HG02970 (cell line): ENCODE results near the gene GPA33.

Experiments
- ATAC-seq: cut with Tn5 transposase; IDR thresholded peaks from one replicate; pipeline ENCODE4 v1.9.1; 2021; ENCODE audit warnings: mild to moderate bottlenecking, moderate library complexity, moderate number of reproducible peaks; ENCODE audit not compliant: unreplicated experiment, low FRiP score

Gene GPA33, protein sequence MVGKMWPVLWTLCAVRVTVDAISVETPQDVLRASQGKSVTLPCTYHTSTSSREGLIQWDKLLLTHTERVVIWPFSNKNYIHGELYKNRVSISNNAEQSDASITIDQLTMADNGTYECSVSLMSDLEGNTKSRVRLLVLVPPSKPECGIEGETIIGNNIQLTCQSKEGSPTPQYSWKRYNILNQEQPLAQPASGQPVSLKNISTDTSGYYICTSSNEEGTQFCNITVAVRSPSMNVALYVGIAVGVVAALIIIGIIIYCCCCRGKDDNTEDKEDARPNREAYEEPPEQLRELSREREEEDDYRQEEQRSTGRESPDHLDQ

DNA sequence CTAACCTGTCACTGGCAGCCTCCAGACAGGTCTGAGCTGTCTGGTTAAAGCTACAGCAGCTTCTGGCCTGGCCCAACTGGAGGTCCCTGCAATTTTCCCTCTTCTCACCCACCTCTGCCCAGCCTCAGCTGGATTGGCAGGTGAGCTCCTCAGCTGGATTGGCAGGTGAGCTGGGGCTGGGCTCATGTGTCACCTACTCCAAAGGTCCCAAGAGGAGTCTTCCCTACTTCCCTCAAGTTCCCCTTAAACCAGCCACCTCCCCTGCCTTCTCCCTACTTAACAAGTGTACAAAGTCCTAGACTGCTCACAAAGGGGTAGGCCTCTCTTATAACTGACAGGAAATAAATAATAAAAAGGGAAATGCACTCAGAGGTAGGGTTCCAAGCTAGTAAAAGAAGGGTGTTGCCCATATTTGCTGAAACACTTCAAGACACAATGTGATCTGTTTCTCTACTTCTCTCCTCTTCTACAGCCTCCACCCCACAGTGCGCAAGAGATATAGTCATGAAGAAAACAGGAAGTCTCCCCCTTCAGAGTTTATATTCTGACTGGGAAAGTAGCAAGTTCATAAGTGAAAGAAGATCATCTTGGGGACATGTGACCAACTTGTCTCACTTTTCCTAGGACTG is at the start of gene GPA33:
Gene GPA33 (minus strand): TSS at position 64 of the 629 bp plus-strand sequence. CDS start 90 bp downstream, outside the sequence.
- ATAC-seq = no peak

DNA sequence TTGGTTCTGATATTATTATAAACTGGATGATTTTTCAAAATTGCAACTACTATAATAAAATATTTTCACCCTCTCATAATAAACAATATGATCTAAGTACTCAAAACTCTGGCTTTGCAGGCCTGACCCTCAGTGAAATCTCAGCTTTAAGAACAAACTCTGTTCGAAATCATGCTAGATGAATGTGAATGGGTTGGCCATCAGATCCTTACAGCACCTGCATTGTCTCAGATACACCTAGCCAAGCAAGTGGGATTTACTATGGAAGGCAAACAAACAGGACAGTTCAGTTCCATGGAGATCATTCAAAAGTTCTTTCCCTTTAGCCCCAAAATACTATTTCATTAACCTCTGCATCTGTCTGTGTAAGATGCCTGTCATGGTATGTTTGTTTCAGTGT is 48.5 kb upstream of the GPA33 start:
- ATAC-seq = no peak

DNA sequence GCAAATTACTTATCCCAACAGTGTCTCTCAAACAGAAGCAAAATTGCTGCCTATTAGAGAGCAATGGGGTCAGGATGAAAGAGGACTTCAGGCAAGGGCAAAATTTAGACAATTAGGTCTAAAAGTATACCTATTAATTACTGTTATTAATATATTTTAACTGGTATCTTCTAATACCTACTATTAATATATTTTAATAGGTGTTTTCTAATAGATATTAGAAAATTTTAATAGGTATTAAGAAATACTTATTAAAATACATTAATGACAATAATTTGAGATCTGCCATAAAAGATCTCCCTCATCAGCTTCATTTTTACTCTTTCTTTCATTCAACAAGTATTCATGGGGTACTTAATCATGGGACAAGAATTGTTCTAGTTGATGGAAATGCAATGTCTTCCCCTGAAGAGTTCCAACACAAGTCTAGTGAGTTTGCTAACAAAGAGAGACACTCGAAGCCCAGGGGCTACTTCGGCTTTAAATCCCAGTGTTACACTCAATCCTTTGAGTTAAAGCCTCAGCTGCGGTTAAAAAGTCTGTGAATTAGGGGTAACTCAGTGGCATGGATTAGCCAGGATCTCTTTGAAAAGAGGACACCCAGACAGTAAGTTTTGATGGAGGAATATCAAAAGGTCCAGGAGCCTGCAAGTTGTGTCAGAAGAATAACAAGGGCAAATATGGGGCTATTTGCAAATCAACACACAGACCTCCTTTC is 47.8 kb upstream of the GPA33 start:
- ATAC-seq = no peak

DNA sequence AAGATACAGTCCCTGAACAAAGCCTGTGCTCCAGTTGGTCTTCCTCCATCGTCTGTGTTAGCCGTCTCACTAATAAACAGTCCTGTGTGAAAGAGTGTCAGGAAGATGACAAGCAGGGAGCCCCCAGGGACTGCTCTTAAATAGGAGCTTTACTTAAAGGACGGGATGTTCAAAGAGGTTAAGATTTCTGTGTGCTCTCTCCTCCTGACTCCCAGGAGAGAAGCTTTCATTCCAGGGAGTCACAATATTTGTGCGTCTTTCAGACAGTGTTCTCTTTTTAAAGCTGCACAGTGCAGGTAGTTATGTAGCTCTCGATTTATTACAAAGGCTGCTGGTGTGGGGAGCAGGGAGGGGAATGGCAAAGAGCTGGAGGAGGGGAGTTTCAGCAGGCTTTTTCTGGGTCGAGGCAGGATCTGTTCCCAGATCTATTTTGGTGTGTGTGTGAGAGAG is 47.2 kb upstream of the GPA33 start:
- ATAC-seq = no peak

DNA sequence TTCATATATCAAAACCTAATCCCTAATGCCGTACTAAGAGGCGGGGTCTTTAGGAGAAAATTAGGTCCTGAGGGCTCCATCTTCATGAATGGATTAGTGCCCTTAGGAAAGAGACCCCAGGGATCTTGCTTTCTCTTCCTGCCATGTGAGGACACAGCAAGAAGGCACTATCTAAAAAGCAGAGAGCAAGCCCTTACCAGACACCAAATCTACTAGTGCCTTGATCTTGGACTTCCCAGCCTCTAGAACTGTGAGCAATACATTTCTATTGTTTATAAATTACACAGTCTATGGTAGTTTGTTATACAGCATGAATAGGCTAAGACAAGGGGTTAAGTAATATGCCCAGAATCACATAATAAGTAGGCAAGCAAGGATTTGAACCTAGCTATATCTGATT is 46.6 kb upstream of the GPA33 start:
- ATAC-seq = no peak

DNA sequence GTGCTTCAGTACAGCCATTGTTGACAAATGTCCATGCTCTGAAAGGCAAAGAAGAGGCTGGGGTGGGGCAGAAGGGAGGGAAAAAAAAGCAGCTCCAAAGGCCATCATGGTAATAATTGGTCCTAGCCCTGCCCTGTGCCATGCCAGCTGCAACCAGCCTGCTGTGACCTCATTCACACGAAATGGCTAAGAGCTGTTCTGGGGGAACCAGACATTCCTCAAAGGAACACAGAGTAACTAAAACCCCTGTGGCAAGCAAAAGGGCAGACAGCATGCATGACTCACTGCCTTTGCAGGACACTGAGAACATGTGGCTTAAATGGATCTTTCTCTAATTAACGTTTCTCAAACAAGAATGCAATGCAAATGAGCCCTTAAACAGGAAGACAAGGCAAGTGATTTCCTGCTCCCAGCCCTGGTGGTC is 46.0 kb upstream of the GPA33 start:
- no peak for ATAC-seq

DNA sequence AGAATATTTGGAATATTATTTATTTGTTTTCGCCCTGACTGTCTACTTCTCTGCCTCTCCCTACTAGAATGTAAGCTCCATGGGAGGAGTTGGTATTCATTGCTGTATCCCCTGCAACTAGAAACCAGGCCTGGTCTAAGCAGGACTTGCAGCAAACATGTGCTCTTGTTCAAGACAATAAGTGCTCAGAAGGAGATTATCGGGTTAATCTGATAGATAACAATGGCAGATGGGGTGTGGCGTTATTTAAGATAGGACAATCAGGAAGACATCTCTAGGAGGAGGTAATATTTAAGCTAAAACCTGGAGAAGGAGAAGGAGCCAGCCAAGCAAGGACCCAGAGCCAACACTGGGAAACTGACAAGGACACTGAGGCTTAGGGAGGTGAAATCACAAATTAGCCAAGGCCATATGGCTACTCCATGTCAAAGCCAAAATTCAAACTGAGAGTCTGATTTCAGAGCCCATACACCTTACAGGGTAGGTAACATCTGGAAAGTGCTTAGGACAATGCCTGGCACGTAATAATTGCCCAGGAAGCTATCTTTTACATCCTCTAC is 45.2 kb upstream of the GPA33 start:
- ATAC-seq = no peak

DNA sequence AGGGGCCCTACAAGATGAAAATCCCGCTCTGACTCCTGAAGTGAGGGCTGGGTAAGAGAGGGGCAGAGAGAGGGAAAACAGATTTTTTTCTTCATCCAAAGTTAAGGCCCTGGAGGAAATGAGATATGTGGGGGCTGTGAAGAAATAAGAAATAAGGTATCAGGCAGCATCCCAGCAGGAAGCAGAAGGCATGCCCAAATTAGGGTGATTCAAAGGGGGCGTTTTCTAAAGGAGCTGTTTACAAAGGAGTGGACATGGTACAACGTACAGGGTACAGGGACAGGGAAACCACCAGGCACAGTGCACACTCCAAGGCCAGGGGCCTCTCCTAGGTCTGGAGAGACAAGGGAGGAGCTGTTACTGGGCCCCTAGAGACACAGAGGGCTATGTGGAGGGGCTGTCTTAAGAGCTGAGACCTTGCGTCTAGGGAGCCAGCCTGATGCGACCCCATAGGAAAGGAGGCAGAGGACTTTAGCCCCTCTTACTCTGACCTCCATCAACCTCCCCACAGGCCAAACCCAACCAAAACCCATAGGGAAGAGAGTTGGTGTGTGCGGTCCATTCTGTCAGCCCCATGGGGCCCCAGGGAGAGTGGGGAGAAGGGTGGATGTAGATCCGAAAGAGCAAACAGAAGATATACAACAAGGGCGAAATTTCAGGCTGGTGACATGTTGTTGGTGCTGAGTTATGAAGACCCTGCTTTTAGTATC is 42.3 kb upstream of the GPA33 start:
- no peak for ATAC-seq

DNA sequence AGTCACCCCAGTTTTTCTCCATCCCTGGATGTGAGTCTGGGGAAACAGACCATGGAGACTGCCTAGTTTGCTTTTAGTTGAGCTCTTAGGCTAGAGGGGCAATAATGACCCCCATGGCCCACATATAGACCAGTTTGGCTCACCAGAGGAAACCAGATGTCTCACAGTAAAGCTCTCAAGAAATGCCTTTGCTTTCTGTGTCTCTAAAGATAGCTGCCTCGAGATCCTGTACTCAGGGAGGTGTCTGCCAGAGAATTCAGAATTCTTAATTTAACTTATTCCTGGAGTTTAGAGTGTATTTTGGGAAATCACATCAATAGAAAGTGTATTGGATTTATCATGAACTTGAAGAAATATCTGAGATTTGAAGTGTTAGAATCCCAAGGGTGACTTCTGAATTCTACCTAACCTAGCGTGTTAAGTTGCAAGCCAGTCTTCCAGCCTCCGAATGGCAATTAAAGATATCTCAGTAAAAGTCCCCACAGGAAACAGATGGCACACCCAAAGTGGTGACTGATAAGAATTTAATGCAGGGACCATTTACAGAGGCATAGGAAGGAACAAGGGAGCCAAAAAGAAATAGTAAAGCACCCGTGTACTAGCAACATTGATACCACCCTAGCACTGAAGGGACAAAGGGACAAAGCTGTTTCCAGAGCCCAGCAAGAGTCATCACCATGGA is 40.8 kb upstream of the GPA33 start:
- no peak for ATAC-seq

DNA sequence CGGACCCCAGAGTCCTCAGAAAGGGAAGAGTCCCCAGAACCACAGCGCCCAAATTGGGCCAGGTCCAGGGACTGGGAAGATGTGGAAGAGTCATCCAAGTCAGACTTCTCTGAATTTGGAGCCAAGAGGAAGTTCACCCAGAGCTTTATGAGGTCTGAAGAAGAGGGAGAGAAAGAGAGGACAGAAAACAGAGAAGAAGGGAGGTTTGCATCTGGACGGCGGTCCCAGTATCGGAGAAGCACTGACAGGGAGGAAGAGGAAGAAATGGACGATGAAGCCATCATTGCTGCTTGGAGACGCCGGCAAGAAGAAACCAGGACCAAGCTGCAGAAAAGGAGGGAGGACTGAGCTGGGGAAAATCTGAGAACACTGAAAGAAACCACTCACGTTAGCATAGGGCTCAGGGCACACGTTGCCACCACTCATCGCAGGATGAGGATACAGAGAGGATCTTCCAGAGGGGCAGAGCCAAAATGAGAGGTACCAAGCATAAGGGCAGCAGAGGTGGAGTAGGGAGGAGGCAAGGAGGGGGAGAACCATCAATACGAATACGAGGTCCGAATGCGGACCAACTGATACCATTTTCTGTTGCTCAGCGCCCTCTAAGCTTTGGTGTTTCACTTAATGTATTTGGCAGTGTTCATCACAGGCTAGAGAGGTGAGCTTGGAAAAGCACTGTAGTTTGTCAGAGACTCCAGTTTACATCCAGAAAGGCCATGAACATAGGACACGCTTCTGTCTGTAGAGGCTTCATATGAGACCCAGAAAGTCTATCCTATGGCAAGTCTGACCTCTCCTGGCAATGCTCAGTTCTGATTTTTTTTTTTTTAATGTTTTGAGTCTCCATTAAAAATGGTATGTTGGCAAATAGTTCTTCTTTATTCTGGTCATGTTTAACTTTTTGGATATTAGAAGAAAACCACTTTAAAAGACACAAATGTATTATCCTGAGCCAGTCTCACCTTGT is 38.4 kb upstream of the GPA33 start:
- no peak for ATAC-seq

DNA sequence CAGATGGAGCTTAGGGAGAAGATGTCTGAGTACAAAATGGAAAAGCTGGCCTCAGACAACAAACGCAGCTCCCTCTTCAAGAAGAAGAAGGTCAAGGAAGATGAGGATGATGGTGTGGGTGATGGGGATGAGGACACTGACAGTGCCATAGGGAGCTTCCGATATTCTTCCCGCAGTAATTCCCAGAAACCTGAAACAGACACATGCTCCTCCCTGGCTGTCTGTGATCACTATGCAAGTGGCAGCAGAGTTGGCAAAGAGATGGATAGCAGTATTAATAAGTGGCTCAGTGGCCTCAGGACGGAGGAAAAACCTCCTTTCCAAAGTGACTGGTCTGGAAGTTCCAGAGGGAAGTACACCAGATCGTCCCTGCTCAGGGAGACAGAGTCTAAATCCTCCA is 37.5 kb upstream of the GPA33 start:
- ATAC-seq = no peak

DNA sequence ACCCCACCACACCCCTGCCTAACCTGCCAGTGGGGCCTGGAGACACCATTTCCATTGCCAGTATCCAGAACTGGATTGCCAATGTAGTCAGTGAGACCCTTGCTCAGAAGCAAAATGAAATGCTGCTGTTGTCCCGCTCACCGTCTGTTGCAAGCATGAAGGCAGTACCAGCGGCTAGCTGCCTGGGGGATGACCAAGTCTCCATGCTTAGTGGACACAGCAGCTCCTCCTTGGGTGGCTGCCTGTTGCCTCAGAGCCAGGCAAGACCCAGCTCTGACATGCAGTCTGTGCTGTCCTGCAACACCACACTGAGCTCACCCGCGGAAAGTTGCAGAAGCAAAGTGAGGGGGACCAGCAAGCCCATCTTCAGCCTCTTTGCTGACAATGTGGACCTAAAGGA is 37.1 kb upstream of the GPA33 start:
- ATAC-seq = no peak

DNA sequence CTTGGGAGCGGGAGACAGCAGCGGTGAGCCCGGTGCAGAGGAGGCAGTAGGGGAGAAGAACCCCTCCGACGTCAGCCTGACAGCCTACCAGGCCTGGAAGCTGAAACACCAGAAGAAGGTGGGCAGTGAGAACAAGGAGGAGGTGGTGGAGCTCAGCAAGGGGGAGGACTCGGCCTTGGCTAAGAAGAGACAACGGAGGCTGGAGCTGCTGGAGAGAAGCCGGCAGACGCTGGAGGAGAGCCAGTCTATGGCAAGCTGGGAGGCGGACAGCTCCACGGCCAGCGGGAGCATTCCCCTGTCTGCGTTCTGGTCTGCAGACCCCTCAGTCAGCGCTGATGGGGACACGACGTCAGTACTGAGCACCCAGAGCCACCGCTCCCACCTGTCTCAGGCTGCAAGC is 36.6 kb upstream of the GPA33 start:
- no peak for ATAC-seq

DNA sequence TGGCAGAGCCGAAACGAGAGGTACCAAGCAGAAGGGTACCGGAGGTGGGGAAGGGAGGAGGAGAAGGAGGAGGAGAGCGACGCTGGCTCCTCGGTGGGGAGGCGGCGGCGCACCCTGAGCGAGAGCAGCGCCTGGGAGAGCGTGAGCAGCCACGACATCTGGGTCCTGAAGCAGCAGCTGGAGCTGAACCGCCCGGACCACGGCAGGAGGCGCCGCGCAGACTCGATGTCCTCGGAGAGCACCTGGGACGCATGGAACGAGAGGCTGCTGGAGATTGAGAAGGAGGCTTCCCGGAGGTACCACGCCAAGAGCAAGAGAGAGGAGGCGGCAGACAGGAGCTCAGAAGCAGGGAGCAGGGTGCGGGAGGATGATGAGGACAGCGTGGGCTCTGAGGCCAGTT is 36.1 kb upstream of the GPA33 start:
- no peak for ATAC-seq

DNA sequence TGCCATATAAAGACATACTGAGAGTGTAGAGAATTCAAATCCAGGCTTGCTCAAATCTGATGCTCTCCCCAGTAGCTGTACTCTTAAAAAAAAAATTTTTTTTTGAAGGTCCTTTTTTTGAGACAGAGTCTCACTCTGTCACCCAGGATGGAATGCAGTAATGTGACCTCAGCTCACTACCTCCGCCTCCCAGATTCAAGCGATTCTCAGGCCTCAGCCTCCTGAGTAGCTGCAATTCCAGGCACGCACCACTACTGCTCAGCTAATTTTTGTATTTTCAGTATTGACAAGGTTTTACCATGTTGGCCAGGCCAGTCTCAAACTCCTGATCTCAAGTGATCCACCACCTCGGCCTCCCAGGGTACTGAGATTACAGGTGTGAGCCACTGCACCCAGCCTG is 32.4 kb upstream of the GPA33 start:
- no peak for ATAC-seq

DNA sequence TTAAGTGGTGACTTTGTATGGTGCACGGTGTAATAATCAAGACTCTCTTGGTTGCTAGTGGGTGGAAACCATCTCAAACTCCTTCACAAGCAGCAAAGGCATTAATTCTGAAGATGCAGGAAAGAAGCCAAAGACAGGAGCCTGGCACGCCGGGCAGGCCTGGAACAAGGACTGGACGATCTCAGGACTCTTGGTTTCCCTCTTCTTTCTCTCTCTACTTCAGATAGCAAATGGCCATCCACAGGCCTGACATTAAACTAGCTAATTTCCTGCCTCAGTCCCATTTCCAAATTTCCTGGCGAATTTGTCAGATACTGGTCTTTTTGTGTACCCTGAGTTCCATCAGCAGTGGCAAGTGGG is 31.9 kb upstream of the GPA33 start:
- ATAC-seq = no peak

DNA sequence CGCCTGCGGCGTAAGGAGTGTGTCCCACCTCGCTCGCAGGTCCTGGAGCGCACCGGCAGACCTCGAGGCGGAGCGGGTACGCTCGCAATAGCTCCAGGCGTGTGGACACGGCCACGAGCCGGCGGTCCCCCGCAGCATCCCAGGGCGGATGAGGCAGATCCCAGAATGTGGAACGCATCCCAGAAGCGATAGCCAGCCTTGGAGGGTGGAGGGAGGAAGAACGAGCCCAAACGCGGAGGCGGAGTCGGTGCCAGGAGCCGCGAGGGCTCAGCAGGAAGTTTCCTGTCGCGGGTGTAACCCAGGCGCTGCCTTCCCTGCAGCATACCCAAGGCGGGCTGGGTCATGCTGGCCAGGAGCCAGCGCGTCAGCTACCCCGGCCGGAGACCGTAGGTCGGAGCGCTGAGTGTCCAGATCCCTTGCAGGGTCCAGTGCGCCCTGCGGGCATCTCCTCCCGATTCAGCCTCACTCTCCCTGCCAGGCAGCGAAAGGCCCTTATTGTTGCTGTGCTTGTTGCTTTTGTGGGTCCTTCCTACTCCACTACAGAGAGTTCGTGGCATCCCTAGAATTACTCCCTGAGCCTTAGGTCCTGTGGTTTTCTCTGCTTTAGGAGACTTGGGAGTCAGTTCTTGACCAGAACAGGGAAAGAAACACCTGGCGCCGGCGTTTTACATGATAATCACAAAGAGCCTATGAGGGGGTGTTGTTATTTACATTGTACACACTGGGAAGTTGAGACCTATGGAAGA is 31.4 kb upstream of the GPA33 start:
- no peak for ATAC-seq

DNA sequence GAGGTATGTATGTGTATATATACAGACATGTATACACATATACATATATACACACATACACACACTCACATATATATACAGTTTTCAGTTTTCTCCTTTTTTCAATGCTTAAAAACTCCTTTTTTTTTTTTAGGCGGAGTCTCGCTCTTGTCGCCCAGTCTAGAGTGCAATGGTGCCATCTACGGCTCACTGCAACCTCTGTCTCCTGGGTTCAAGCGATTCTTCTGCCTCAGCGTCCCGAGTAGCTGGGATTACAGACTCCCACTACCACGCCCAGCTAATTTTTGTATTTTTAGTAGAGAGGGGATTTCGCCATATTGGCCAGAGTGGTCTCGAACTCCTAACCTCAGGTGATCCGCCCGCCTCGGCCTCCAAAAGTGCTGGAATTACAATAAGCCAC is 30.7 kb upstream of the GPA33 start:
- ATAC-seq = no peak
